Nephron progenitor cell (in vitro differentiated cells): ENCODE results near the gene GCG.

ENCODE experiments used
- DNase-seq: peaks from one replicate; pipeline ENCODE4 v3.0.0; 2021
- H3K27ac Mint-ChIP-seq: 2 replicates; pipeline ENCODE4 v1.8.0; 2021; ENCODE audit warnings: mild to moderate bottlenecking, moderate library complexity, mixed read lengths
- H3K27me3 Mint-ChIP-seq: 2 replicates; pipeline ENCODE4 v1.8.0; 2021; ENCODE audit warnings: mild to moderate bottlenecking, low read depth, mixed read lengths; ENCODE audit not compliant: poor library complexity
- H3K36me3 Mint-ChIP-seq: 2 replicates; pipeline ENCODE4 v1.8.0; 2021; ENCODE audit warnings: low read depth, mixed read lengths
- H3K4me1 Mint-ChIP-seq: 2 replicates; pipeline ENCODE4 v1.8.0; 2021; ENCODE audit warnings: mixed read lengths
- H3K4me3 Mint-ChIP-seq: 2 replicates; pipeline ENCODE4 v1.8.0; 2021; ENCODE audit warnings: mild to moderate bottlenecking, moderate library complexity, mixed read lengths
- H3K9me3 Mint-ChIP-seq: 2 replicates; pipeline ENCODE4 v1.8.0; 2021; ENCODE audit warnings: mild to moderate bottlenecking, moderate library complexity, mixed read lengths
- TF ChIP-seq, protein P1 (sequence below): fragments of 200-600 bp; sonication (generic); IDR thresholded peaks from 2 replicates; pipeline ENCODE4 v1.5.0; 2021; ENCODE audit warnings: antibody characterized with exemption

Gene GCG

GRCh38 chr2:162106746-162107145 lies 45.3 kb downstream of the GCG start:
- TF ChIP-seq, protein P1, sequence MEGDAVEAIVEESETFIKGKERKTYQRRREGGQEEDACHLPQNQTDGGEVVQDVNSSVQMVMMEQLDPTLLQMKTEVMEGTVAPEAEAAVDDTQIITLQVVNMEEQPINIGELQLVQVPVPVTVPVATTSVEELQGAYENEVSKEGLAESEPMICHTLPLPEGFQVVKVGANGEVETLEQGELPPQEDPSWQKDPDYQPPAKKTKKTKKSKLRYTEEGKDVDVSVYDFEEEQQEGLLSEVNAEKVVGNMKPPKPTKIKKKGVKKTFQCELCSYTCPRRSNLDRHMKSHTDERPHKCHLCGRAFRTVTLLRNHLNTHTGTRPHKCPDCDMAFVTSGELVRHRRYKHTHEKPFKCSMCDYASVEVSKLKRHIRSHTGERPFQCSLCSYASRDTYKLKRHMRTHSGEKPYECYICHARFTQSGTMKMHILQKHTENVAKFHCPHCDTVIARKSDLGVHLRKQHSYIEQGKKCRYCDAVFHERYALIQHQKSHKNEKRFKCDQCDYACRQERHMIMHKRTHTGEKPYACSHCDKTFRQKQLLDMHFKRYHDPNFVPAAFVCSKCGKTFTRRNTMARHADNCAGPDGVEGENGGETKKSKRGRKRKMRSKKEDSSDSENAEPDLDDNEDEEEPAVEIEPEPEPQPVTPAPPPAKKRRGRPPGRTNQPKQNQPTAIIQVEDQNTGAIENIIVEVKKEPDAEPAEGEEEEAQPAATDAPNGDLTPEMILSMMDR: no peak
- Mint-ChIP-seq H3K4me1 (no peaks in the 10 kb centered on the region), H3K27ac (no peak overlapping the region), H3K4me3 (no peak overlapping the region), H3K9me3 (no peaks in the 10 kb centered on the region), H3K27me3 (peaks cover 3% of the 10 kb centered on the region), H3K36me3 (no peaks in the 10 kb centered on the region)
- DNase-seq: no peak

- no peaks in the 10 kb centered on the region for H3K9me3 Mint-ChIP-seq
- H3K36me3 Mint-ChIP-seq: no peaks in the 10 kb centered on the region
- no peak for DNase-seq
- no peak overlapping the region for H3K27ac Mint-ChIP-seq
- peaks cover 3% of the 10 kb centered on the region for H3K27me3 Mint-ChIP-seq
- H3K4me1 Mint-ChIP-seq: no peaks in the 10 kb centered on the region
- TF ChIP-seq, protein P1: no peak
- no peak overlapping the region for H3K4me3 Mint-ChIP-seq
These were observed 45.9 kb downstream of the GCG start for GRCh38 chr2:162106146-162106551.

DNA sequence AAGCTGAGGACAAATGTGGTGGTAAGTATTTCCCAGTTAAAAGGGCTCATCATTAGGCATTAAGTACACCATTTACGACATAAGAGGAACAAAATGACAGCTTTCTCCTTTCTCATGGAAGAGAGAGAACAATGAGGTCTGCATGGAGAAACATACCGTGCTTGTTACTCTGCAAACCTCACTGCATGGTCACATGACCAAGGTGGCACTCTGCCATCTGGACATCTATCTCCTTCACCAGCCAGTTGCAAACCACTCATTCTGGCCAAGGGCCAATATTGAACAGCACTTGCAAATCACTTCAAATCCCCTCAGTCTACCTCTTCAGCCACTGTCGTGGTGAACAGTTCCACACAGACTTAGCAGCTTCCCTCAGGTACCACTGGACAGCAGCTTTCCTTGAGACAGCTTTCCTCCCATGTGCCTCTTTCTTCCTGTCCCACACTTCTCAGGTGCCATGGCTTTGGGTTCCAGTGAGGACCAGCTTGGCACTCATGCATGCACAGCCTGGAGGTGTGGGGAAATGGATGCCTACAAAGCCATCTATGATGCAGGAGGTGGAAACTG lies 48.5 kb downstream of the GCG start:
- no peak for DNase-seq
- Mint-ChIP-seq H3K27me3 (peaks cover 3% of the 10 kb centered on the region), H3K4me1 (no peaks in the 10 kb centered on the region), H3K27ac (no peak overlapping the region), H3K36me3 (no peaks in the 10 kb centered on the region), H3K9me3 (no peaks in the 10 kb centered on the region), H3K4me3 (no peak overlapping the region)
- TF ChIP-seq, protein P1: no peak

DNA sequence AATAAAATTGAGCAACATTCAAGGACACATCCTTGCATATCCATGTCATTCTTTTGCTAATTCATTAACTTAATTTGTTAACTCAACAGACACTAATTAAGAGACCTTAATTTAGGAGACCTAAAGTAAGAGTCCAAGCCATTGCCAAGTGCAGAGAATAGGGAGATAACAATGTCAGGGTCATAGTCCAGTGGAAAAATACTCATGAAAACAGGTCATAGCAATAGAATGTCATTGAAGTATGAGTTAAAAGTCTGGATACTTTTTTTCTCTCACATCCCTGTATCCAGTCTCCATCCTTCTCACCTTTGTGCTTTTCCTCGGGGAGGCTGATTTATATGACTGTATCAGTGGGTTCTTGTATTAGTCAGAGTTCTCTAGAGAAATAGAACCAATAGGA lies 51.5 kb downstream of the GCG start:
- no peak overlapping the region for H3K4me3 Mint-ChIP-seq
- TF ChIP-seq, protein P1: no peak
- no peaks in the 10 kb centered on the region for H3K36me3 Mint-ChIP-seq
- DNase-seq: no peak
- H3K4me1 Mint-ChIP-seq: no peaks in the 10 kb centered on the region
- no peaks in the 10 kb centered on the region for H3K9me3 Mint-ChIP-seq
- H3K27me3 Mint-ChIP-seq: peaks cover 3% of the 10 kb centered on the region
- no peak overlapping the region for H3K27ac Mint-ChIP-seq

GRCh38 chr2:162099836-162100235 lies 52.2 kb downstream of the GCG start:
- no peak for DNase-seq
- Mint-ChIP-seq H3K27me3 (peaks cover 3% of the 10 kb centered on the region), H3K4me1 (no peaks in the 10 kb centered on the region), H3K36me3 (no peaks in the 10 kb centered on the region), H3K9me3 (no peaks in the 10 kb centered on the region), H3K27ac (no peak overlapping the region), H3K4me3 (no peak overlapping the region)
- TF ChIP-seq, protein P1: no peak
